GM21526 (cell line): Measurements from ENCODE around the gene PSMB4.
"Not testable (repeated sequence)": the region's sequence is repeated elsewhere in the genome, so short reads cannot be mapped to it uniquely, and the experiment has no call there.

Experiments
- ATAC-seq: cut with Tn5 transposase; IDR thresholded peaks from one replicate; pipeline ENCODE4 v1.9.1; 2021; ENCODE audit warnings: moderate library complexity; ENCODE audit not compliant: unreplicated experiment, low FRiP score

PSMB4 gene

GRCh38 chr1:151384584-151384983 is 14.8 kb upstream of the PSMB4 start:
- ATAC-seq = no peak

DNA sequence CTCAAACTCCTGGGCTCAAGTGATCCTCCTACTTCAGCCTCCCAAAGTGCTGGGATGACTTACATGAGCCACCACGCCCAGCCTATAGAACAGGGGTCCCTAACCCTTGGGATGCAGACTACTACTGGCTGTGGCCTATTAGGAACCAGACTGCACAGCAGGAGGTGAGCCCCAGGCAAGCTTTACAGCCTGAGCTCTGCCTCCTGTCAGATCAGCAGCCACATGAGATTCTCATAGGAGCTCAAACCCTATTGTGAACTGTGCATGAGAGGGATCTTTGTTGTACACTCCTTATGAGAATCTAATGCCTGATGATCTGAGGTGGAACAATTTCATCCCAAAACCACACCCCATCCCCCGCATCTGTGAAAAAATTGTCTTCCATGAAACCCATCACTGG is 13.4 kb upstream of the PSMB4 start:
- ATAC-seq = no peak

GRCh38 chr1:151390221-151391078 is 8.9 kb upstream of the PSMB4 start:
- not testable (repeated sequence) for ATAC-seq

GRCh38 chr1:151391079-151391563 is 8.3 kb upstream of the PSMB4 start:
- ATAC-seq = no peak

GRCh38 chr1:151393583-151393982 is 5.8 kb upstream of the PSMB4 start:
- no peak for ATAC-seq

GRCh38 chr1:151396265-151396664 is 3.1 kb upstream of the PSMB4 start:
- not testable (repeated sequence) for ATAC-seq

DNA sequence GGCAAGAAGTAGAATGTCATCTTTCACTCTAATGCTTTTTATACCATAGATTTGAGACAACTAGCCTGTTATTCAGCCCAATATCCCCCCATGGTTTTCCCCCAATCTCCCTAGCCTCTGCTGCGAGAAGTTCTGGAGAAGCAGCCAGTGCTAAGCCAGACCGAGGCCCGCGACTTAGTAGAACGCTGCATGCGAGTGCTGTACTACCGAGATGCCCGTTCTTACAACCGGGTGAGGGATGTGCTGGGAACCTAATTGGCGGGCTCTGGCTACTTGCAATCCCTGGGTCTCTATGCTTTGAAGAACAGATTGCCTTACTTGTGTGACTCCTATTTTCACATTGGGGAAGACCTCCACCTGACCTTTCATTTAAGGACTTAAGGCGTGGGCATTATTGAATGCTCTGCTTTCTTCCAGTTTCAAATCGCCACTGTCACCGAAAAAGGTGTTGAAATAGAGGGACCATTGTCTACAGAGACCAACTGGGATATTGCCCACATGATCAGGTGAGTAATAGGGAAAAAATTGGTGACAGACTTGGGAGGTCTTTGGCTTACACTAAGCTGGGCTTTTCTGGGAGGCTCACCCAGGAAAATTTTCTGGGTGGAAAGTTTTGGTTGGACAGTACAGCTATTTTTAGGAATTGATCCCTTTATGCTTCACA is 1.9 kb downstream of the PSMB4 start:
- no peak for ATAC-seq

DNA sequence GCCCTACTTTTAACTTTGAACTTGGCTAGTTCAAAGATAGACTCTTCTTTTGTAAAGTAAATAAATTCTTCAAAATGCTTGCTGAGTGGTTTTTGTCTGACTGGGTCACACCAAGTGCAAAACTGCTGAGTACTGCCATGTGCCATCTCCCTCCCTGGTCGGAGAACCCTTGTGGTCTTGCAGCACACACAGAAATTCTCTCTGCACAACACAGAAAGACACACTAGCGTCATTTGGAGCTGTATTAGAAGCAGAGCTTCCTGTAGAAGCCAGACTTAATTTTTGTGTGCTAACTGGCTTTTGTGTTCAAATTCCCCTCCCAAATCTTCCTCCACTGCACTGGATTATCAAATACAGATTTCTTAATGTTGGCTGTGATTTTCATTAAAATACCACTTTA is 2.5 kb downstream of the PSMB4 start:
- ATAC-seq = no peak

- ATAC-seq = no peak
Observed at GRCh38 chr1:151402764-151403163, 3.4 kb downstream of the PSMB4 start.

DNA sequence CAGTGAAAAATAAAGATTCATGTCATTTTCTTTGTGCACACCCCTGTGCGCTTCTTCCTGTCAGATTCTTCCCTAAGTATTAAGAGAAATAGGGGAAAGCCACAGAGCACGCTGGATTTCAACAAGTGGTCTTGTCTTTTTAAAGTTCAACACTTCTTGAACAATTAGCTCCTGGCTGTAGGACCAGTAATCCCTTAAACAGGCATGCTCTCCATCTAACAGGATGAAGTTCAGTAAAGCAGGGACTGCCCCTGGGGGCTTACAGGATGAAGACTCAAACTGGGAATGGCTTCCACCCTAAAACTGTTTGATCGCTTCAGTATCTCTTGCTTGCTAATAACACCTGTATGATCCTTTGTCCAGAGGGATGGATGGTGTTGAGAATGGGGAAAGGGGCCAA is 4.2 kb downstream of the PSMB4 start:
- no peak for ATAC-seq

DNA sequence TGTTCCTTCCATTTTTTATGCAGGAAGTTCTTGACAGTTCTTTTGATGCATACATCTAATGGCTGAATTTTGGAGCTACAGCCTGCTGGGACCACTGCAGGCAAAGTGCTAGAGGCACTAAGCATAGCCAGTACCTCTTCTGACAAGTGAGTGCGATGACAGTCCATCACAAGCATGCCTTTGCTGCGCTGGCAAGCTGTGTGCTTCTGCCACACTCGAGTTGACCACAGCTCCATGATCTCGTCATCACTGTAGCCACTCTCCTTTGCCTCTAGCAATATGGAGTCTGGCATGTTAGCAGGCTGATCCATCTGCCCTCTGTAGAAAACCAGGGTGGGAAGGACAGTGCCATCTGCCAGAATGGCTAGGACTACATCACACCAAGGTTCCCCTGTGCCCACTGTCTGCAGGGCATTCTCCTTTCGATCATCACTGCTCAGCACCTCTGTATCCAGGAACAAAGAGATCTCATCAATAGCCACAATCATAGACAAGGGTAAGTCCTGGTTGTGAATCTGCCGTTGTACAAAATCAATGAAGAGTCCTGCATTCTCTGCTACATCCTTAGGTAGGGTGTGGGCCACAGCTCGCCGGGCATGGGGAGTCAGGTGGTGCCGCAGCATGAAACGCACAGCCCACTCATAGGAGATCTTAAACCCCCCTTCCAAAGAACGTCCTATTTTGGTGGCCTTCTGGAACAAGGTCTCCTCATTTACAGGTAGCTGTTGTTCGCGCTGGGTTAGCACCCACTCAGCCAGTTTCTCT is 6.0 kb downstream of the PSMB4 start:
- ATAC-seq = no peak

- ATAC-seq = no peak
Observed at GRCh38 chr1:151406176-151406575, 6.8 kb downstream of the PSMB4 start.

- ATAC-seq = no peak
Observed at GRCh38 chr1:151407304-151407703, 7.9 kb downstream of the PSMB4 start.

DNA sequence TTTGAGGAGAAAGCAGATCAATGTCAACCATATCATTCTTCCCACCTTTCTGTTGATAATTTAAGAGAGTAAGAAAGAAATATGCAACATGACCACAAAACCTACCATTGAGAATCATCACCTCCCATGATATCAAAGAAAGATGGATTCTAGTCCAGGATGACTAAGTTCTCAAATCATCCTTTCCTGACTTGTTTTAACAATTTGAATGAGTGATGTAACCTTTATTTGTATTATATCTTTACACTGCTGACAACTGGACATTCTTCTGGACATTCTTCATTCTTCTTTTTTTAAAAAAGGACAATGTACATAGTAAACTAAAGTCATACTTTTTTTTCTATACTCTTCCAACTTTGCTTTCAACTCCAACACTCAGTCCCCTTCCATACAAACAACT is 9.5 kb downstream of the PSMB4 start:
- ATAC-seq = no peak

DNA sequence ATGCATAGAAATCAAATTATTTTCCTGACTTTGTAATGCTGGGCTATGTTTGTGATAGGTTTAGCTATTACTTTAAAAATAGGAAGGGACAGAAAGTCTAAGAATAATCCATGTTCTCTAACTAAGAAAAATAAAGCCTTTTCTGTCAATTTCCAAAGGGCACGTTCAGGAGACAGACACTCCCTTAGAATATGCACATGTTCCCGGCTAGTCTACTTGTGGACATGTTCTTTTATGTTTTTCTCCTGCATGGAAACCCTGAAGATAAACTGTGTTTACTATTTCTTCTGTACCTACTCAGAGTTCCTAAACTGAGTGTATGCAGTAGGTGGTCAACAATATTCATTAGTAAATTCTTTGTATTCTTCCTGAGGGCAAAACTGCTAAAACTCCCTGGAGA is 12.5 kb downstream of the PSMB4 start:
- no peak for ATAC-seq

DNA sequence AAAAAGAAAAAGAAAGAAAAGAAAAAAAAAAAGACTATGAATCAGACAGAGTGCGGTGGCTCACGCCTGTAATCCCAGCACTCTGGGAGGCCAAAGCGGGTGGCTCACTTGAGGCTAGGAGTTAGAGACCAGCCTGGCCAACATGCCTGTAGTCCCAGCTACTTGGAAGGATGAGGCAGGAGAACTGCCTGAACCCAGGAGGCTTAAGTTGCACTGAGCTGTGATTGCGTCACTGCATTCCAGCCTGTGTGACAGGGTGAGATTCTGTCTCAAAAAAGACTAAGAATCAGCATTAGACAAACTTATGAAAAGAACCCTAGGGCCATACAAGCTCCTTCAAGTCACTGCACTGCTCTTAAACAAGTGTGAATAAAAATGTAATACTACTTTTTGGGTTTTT is 16.9 kb downstream of the PSMB4 start:
- ATAC-seq = no peak

GRCh38 chr1:151418081-151418480 is 18.7 kb downstream of the PSMB4 start:
- ATAC-seq = no peak

GRCh38 chr1:151419819-151420218 is 20.4 kb downstream of the PSMB4 start:
- no peak for ATAC-seq

GRCh38 chr1:151425103-151425502 is 25.7 kb downstream of the PSMB4 start:
- no peak for ATAC-seq

DNA sequence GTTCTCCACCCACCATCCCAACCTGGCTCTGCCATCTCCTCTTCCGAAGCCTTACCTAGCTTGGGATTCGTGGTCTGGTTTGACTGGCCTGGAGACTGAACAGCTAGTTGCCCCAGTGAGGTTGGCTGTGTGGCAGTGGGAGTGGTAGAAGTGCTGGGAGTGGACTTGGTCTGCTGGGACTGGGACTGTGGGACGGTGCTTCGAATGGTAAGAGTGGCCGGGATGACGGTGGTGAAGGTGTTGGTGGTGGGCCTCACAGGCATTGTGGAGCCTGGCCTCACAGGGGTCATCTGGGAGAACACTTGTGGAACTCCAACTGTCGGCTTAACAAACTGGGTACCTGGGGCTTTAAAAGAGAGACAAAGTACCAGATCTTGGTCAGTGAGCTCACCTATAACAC is 28.7 kb downstream of the PSMB4 start:
- ATAC-seq = no peak

GRCh38 chr1:151433827-151434226 is 34.5 kb downstream of the PSMB4 start:
- ATAC-seq = not testable (repeated sequence)
